ENCODE measurements around the gene PCDH17.

The PCDH17 gene

GRCh38 chr13:57734306-57734705 is 102.8 kb downstream of the PCDH17 start:
- DNase-seq (ENCODE audit: low read depth in 2 of 2) = no peak

GRCh38 chr13:57739089-57739488 is 107.5 kb downstream of the PCDH17 start:
- no peak for DNase-seq (ENCODE audit: low read depth in 2 of 2)

GRCh38 chr13:57739543-57740190 is 108.1 kb downstream of the PCDH17 start:
- no peak for DNase-seq (ENCODE audit: low read depth in 2 of 2)

- no peak for DNase-seq (ENCODE audit: low read depth in 2 of 2)
These were observed 109.2 kb downstream of the PCDH17 start for GRCh38 chr13:57740719-57741118.

GRCh38 chr13:57748096-57748495 is 116.6 kb downstream of the PCDH17 start:
- no peak for DNase-seq (ENCODE audit: low read depth in 2 of 2)

GRCh38 chr13:57760951-57761350 is 129.4 kb downstream of the PCDH17 start:
- DNase-seq (ENCODE audit: low read depth in 2 of 2) = no peak

GRCh38 chr13:57763689-57764088 is 132.1 kb downstream of the PCDH17 start:
- no peak for DNase-seq (ENCODE audit: low read depth in 2 of 2)

Measured in stimulated activated CD4-positive, alpha-beta T cell treated with anti-CD3 and anti-CD28 coated beads, Interleukin-15, amount 100 ng/mL, for 48 hours (primary cell).